SK-N-SH (cell line): ENCODE results near the gene C1orf174. TPM values are rescaled to one million over a fixed set of nuclear protein-coding genes. Genes with fewer than 3 reads are reported as not detected.

Experiments used
- CTCF ChIA-PET: fragments of 300-600, 350-600 bp; formaldehyde crosslinking; extraction: SDS; loops from one replicate; lab custom pipeline; 2021; lab: Yijun Ruan, JAX
- POLR2A ChIA-PET: fragments of 350-600 bp; sonication (Branson Sonifier 250); formaldehyde crosslinking; extraction: SDS; loops from one replicate; lab custom pipeline; 2020; ENCODE audit warnings: antibody characterized with exemption, inconsistent platforms; lab: Yijun Ruan, JAX
- DNase-seq: peaks from one replicate; pipeline ENCODE4 v3.0.0; 2012
- H2AFZ ChIP-seq: fragments of 200-600 bp; sonication (generic); 2 replicates; pipeline ENCODE4 v1.8.1; 2016; ENCODE audit warnings: antibody characterized with exemption, mild to moderate bottlenecking, low read depth
- H3F3A ChIP-seq: fragments of 200-600 bp; sonication (generic); replicated peaks from 2 replicates; pipeline ENCODE3; 2016; ENCODE audit warnings: antibody characterized with exemption, mild to moderate bottlenecking; ENCODE audit not compliant: insufficient read depth
- H3K27ac ChIP-seq, 2 experiments: fragments of 200-500 bp in 1 of 2; fragments of 200-600 bp in 1 of 2; sonication (Bioruptor generic) in 1 of 2; sonication (generic), shearing (Covaris generic) in 1 of 2; 2 replicates each; pipeline versions ENCODE4 v1.5.1 to v1.6.1; 2014 to 2016; ENCODE audit warnings: low read depth in 2 of 2, inconsistent platforms in 1 of 2, low read length in 1 of 2, mild to moderate bottlenecking in 1 of 2, mixed read lengths in 1 of 2
- H3K27me3 ChIP-seq: fragments of 200-600 bp; sonication (generic), shearing (Covaris generic); 2 replicates; pipeline ENCODE4 v1.6.1; 2016; ENCODE audit warnings: mixed run types; ENCODE audit not compliant: insufficient read depth
- H3K36me3 ChIP-seq, 2 experiments: fragments of 200-500 bp in 1 of 2; fragments of 200-600 bp in 1 of 2; sonication (Bioruptor generic) in 1 of 2; sonication (generic) in 1 of 2; replicated peaks in 1 of 2; 2 replicates each; pipeline versions ENCODE3 to v1.5.1; 2014 to 2016; ENCODE audit warnings: low read length in 1 of 2, mild to moderate bottlenecking in 1 of 2; ENCODE audit not compliant: insufficient read depth in 2 of 2, control insufficient read depth in 1 of 2
- H3K4me1 ChIP-seq, 2 experiments: fragments of 200-500 bp in 1 of 2; fragments of 200-600 bp in 1 of 2; sonication (Bioruptor generic) in 1 of 2; sonication (generic), shearing (Covaris generic) in 1 of 2; 2 replicates each; pipeline versions ENCODE4 v1.5.1 to v1.6.1; 2014 to 2016; ENCODE audit warnings: low read depth in 1 of 2, low read length in 1 of 2, mixed run types in 1 of 2; ENCODE audit not compliant: insufficient read depth in 2 of 2, control insufficient read depth in 1 of 2
- H3K4me2 ChIP-seq: fragments of 200-600 bp; sonication (generic), shearing (Covaris generic); 2 replicates; pipeline ENCODE4 v1.6.1; 2017; ENCODE audit warnings: mixed run types
- H3K4me3 ChIP-seq, 2 experiments: fragments of 200-500 bp in 1 of 2; fragments of 200-600 bp in 1 of 2; sonication (Bioruptor generic) in 1 of 2; sonication (generic), shearing (Covaris generic) in 1 of 2; 2 replicates each; pipeline versions ENCODE4 v1.5.1 to v1.8.1; 2014 to 2016; ENCODE audit warnings: low read depth in 2 of 2, inconsistent platforms in 1 of 2, low read length in 1 of 2, mild to moderate bottlenecking in 1 of 2, mixed read lengths in 1 of 2, moderate library complexity in 1 of 2
- H3K79me2 ChIP-seq: fragments of 200-600 bp; sonication (generic); 2 replicates; pipeline ENCODE4 v1.8.1; 2017; ENCODE audit warnings: mild to moderate bottlenecking; ENCODE audit not compliant: insufficient read depth
- H3K9ac ChIP-seq: fragments of 200-600 bp; sonication (generic); 2 replicates; pipeline ENCODE4 v1.6.1; 2017; ENCODE audit warnings: mixed run types
- H3K9me2 ChIP-seq: fragments of 200-600 bp; sonication (generic); 2 replicates; pipeline ENCODE4 v1.6.1; 2017; ENCODE audit warnings: mixed run types
- H3K9me3 ChIP-seq: fragments of 200-600 bp; sonication (generic); 2 replicates; pipeline ENCODE4 v1.6.1; 2017; ENCODE audit warnings: mixed run types, mild to moderate bottlenecking, moderate library complexity
- H4K20me1 ChIP-seq: fragments of 200-600 bp; sonication (generic); 2 replicates; pipeline ENCODE4 v1.6.1; 2017; ENCODE audit warnings: mild to moderate bottlenecking, mixed run types; ENCODE audit not compliant: insufficient read depth
- CHD2 ChIP-seq: fragments of 150-350 bp; IDR thresholded peaks from 2 replicates; pipeline ENCODE4 v1.6.1; 2018; ENCODE audit warnings: low read length; ENCODE audit not compliant: partially characterized antibody
- ELF1 ChIP-seq: IDR thresholded peaks from 2 replicates; pipeline ENCODE4 v1.4.0; 2012
- EP300 ChIP-seq, 2 experiments: IDR thresholded peaks; 2 replicates each; pipeline versions ENCODE4 v1.4.0 to v1.6.1; 2012; ENCODE audit warnings: borderline replicate concordance in 1 of 2, low read depth in 1 of 2, low read length in 1 of 2
- EZH2phosphoT487 ChIP-seq: fragments of 200-600 bp; sonication (generic); IDR thresholded peaks from 2 replicates; pipeline ENCODE4 v1.6.1; 2017; ENCODE audit warnings: low read depth, mixed run types, mild to moderate bottlenecking, antibody characterized with exemption, moderate library complexity, borderline replicate concordance
- FOXJ3 ChIP-seq: sonication (generic); formaldehyde crosslinking; IDR thresholded peaks from 2 replicates; pipeline ENCODE4 v1.5.1; 2020; ENCODE audit warnings: mild to moderate bottlenecking, missing genetic modification reagents
- FOXM1 ChIP-seq: IDR thresholded peaks from 2 replicates; pipeline ENCODE4 v1.4.0; 2012; ENCODE audit warnings: low read depth, mild to moderate bottlenecking
- GATA2 ChIP-seq: sonication (generic); formaldehyde crosslinking; IDR thresholded peaks from 2 replicates; pipeline ENCODE4 v1.5.0; 2020; ENCODE audit warnings: mild to moderate bottlenecking, missing genetic modification reagents
- JUND ChIP-seq: IDR thresholded peaks from 2 replicates; pipeline ENCODE4 v1.4.0; 2012
- MXI1 ChIP-seq: IDR thresholded peaks from 2 replicates; pipeline ENCODE4 v1.6.1; 2012; ENCODE audit warnings: mild to moderate bottlenecking, low read depth, low read length, improper control_type of control experiment
- POLR2AphosphoS5 ChIP-seq: IDR thresholded peaks from 2 replicates; pipeline ENCODE4 v1.6.1; 2012; ENCODE audit warnings: low read depth, low read length
- RAD21 ChIP-seq: IDR thresholded peaks from 2 replicates; pipeline ENCODE4 v1.6.1; 2012; ENCODE audit warnings: mild to moderate bottlenecking, low read length
- RCOR1 ChIP-seq: fragments of 150-350 bp; IDR thresholded peaks from 2 replicates; pipeline ENCODE4 v1.6.1; 2017; ENCODE audit warnings: antibody characterized with exemption, low read length
- RFX5 ChIP-seq: IDR thresholded peaks from 2 replicates; pipeline ENCODE4 v1.6.1; 2012; ENCODE audit warnings: mild to moderate bottlenecking, improper control_type of control experiment, low read length
- SMC3 ChIP-seq: IDR thresholded peaks from 2 replicates; pipeline ENCODE4 v1.6.1; 2012; ENCODE audit warnings: low read depth, low read length, improper control_type of control experiment
- TAF1 ChIP-seq: IDR thresholded peaks from 2 replicates; pipeline ENCODE4 v1.6.1; 2012; ENCODE audit warnings: low read depth, mild to moderate bottlenecking, low read length, moderate library complexity, borderline replicate concordance
- TCF12 ChIP-seq: IDR thresholded peaks from 2 replicates; pipeline ENCODE4 v1.4.0; 2012
- YY1 ChIP-seq: IDR thresholded peaks from 2 replicates; pipeline ENCODE4 v1.4.0; 2012; ENCODE audit warnings: low read depth, mild to moderate bottlenecking
- WGBS: methylation state at CpG from one replicate; pipeline ENCODE4 v1.1.6; 2017; ENCODE audit warnings: low lambda C conversion rate; 5-methylcytosine and 5-hydroxymethylcytosine counted together
- polyA plus RNA-seq, 3 experiments: library from polyadenylated mRNA; depleted of rRNA; stranded (reverse); fragments of >200 nt; gene quantifications; 2 replicates each; pipeline ENCODE4 v1.2.3, GENCODE V29; 2012
- TF ChIP-seq, protein P1 (sequence below): fragments of 200-600 bp; sonication (generic); IDR thresholded peaks from 2 replicates; pipeline ENCODE4 v1.6.1; 2017; ENCODE audit warnings: antibody characterized with exemption, mild to moderate bottlenecking, moderate library complexity
- TF ChIP-seq, protein P2 (sequence below): fragments of 150-350 bp; IDR thresholded peaks from 2 replicates; pipeline ENCODE4 v1.6.1; 2017; ENCODE audit warnings: antibody characterized with exemption, low read length, low read depth, borderline replicate concordance
- TF ChIP-seq, protein P3 (sequence below): IDR thresholded peaks from 2 replicates; pipeline ENCODE4; 2012
- TF ChIP-seq, protein P4 (sequence below): IDR thresholded peaks from 2 replicates; pipeline ENCODE4 v1.6.1; 2012; ENCODE audit warnings: mild to moderate bottlenecking, low read depth, low read length, moderate library complexity
- TF ChIP-seq, protein P5 (sequence below): IDR thresholded peaks from 2 replicates; pipeline ENCODE4 v1.4.0; 2012; ENCODE audit warnings: low read depth

Gene C1orf174
- polyA plus RNA-seq, 1 of the 3 experiments (the other 2 are of a cell fraction), result 21.4 TPM

DNA sequence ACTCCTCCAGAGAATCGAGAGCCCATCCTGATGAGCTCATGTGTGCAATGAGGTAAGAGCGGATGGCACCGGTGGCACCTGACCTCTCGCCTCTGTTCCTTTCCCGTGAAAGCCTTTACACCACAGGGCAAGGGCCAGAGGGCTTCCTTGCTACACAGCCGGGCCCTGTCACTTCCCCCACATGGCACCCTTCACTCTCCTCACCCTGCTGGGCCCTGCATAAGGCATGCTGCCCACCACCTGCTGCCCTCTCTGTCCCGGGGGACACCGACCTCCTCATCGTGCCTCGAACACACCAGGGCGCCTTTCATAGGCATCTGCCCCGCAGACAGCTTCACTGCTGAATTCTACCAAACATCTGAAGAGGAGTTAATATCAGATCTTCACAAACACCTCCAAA is 45.1 kb upstream of the C1orf174 start:
- WGBS, result 56% methylated on average over 9 of the region's 12 CpGs

DNA sequence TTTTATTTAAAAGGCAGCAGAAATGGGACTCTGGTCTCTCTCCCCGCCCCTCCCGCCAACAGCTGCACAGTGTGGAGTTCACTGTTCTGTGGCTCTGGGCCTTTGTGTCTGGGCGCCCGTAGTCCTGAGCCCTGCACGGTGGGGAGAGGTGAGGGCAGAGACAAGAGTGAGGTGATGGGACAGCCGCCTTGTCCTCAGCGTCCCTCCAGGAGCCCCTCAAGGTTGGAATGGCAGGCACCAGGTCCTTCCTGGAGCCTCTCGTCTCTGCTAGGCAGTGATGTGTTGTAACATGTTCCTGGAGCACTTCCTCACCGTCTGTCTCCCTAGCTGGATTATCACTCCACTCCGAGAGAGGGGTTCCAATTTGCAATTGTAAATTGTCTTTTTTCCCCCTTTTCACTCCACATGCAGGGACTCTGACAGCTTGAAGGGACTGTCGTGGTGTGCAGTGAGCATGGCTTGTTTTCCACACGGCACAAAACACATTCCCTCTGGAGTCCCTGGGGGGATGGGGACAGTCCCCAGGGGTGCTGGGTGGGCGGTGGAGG is 44.6 kb upstream of the C1orf174 start:
- H3K79me2 ChIP-seq, result no peaks in the 10 kb centered on the region
- H3K9me2 ChIP-seq, result no peaks in the 10 kb centered on the region
- no peaks in the 10 kb centered on the region; a peak in 1 of 4 replicates for H3K4me1 ChIP-seq
- H3K9me3 ChIP-seq, result no peaks in the 10 kb centered on the region
- no peak overlapping the region for H3K4me2 ChIP-seq
- H4K20me1 ChIP-seq, result no peaks in the 10 kb centered on the region
- ChIA-PET POLR2A (no interaction called here), CTCF (no interaction called here)
- H2AFZ ChIP-seq, result no peak overlapping the region
- WGBS, result 64% methylated on average over 9 of the region's 13 CpGs
- H3K27ac ChIP-seq, result no peak overlapping the region
- H3K9ac ChIP-seq, result no peak overlapping the region
- DNase-seq, result no peak
- no peaks in the 10 kb centered on the region for H3F3A ChIP-seq
- no peaks in the 10 kb centered on the region for H3K27me3 ChIP-seq
- H3K4me3 ChIP-seq, result no peak overlapping the region
- H3K36me3 ChIP-seq, result no peaks in the 10 kb centered on the region
- no peak for TF ChIP-seq FOXJ3 (CRISPR knock-in tag)
- TF ChIP-seq TCF12, result no peak
- TF ChIP-seq RAD21, result no peak
- TF ChIP-seq, protein P1, sequence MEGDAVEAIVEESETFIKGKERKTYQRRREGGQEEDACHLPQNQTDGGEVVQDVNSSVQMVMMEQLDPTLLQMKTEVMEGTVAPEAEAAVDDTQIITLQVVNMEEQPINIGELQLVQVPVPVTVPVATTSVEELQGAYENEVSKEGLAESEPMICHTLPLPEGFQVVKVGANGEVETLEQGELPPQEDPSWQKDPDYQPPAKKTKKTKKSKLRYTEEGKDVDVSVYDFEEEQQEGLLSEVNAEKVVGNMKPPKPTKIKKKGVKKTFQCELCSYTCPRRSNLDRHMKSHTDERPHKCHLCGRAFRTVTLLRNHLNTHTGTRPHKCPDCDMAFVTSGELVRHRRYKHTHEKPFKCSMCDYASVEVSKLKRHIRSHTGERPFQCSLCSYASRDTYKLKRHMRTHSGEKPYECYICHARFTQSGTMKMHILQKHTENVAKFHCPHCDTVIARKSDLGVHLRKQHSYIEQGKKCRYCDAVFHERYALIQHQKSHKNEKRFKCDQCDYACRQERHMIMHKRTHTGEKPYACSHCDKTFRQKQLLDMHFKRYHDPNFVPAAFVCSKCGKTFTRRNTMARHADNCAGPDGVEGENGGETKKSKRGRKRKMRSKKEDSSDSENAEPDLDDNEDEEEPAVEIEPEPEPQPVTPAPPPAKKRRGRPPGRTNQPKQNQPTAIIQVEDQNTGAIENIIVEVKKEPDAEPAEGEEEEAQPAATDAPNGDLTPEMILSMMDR, result no peak
- no peak for TF ChIP-seq POLR2AphosphoS5
- TF ChIP-seq, protein P2, sequence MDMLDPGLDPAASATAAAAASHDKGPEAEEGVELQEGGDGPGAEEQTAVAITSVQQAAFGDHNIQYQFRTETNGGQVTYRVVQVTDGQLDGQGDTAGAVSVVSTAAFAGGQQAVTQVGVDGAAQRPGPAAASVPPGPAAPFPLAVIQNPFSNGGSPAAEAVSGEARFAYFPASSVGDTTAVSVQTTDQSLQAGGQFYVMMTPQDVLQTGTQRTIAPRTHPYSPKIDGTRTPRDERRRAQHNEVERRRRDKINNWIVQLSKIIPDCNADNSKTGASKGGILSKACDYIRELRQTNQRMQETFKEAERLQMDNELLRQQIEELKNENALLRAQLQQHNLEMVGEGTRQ, result no peak
- TF ChIP-seq GATA2 (CRISPR knock-in tag), result no peak
- TF ChIP-seq FOXM1, result no peak
- TF ChIP-seq EZH2phosphoT487, result no peak
- no peak for TF ChIP-seq CHD2
- TF ChIP-seq, protein P3, sequence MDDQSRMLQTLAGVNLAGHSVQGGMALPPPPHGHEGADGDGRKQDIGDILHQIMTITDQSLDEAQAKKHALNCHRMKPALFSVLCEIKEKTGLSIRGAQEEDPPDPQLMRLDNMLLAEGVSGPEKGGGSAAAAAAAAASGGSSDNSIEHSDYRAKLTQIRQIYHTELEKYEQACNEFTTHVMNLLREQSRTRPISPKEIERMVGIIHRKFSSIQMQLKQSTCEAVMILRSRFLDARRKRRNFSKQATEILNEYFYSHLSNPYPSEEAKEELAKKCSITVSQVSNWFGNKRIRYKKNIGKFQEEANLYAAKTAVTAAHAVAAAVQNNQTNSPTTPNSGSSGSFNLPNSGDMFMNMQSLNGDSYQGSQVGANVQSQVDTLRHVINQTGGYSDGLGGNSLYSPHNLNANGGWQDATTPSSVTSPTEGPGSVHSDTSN, result no peak
- TF ChIP-seq ELF1, result no peak
- TF ChIP-seq JUND, result no peak
- TF ChIP-seq TAF1, result no peak

More for the DNA sequence above, 45.1 kb upstream of the C1orf174 start:
- Histone ChIP-seq H3K79me2 (no peaks in the 10 kb centered on the region), H3K27ac (no peak overlapping the region), H3F3A (no peaks in the 10 kb centered on the region), H3K27me3 (no peaks in the 10 kb centered on the region), H3K4me2 (no peak overlapping the region), H3K9me3 (no peaks in the 10 kb centered on the region), H4K20me1 (no peaks in the 10 kb centered on the region), H3K36me3 (no peaks in the 10 kb centered on the region), H3K4me3 (no peak overlapping the region), H3K4me1 (no peaks in the 10 kb centered on the region), H3K9ac (no peak overlapping the region), H3K9me2 (no peaks in the 10 kb centered on the region), H2AFZ (no peak overlapping the region)
- TF ChIP-seq YY1, result no peak
- TF ChIP-seq GATA2 (CRISPR knock-in tag), result no peak
- TF ChIP-seq, protein P4, sequence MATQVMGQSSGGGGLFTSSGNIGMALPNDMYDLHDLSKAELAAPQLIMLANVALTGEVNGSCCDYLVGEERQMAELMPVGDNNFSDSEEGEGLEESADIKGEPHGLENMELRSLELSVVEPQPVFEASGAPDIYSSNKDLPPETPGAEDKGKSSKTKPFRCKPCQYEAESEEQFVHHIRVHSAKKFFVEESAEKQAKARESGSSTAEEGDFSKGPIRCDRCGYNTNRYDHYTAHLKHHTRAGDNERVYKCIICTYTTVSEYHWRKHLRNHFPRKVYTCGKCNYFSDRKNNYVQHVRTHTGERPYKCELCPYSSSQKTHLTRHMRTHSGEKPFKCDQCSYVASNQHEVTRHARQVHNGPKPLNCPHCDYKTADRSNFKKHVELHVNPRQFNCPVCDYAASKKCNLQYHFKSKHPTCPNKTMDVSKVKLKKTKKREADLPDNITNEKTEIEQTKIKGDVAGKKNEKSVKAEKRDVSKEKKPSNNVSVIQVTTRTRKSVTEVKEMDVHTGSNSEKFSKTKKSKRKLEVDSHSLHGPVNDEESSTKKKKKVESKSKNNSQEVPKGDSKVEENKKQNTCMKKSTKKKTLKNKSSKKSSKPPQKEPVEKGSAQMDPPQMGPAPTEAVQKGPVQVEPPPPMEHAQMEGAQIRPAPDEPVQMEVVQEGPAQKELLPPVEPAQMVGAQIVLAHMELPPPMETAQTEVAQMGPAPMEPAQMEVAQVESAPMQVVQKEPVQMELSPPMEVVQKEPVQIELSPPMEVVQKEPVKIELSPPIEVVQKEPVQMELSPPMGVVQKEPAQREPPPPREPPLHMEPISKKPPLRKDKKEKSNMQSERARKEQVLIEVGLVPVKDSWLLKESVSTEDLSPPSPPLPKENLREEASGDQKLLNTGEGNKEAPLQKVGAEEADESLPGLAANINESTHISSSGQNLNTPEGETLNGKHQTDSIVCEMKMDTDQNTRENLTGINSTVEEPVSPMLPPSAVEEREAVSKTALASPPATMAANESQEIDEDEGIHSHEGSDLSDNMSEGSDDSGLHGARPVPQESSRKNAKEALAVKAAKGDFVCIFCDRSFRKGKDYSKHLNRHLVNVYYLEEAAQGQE, result no peak
- TF ChIP-seq RCOR1, result no peak
- TF ChIP-seq, protein P5, sequence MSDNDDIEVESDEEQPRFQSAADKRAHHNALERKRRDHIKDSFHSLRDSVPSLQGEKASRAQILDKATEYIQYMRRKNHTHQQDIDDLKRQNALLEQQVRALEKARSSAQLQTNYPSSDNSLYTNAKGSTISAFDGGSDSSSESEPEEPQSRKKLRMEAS, result no peak
- no peak for TF ChIP-seq RAD21
- TF ChIP-seq CHD2, result no peak
- TF ChIP-seq MXI1, result no peak
- no peak for TF ChIP-seq EP300 (IDR thresholded peaks at IDR 0.05; ENCODE audit: borderline replicate concordance in 1 of 2, low read depth in 1 of 2, low read length in 1 of 2)
- no peak for TF ChIP-seq SMC3
- no peak for TF ChIP-seq FOXJ3 (CRISPR knock-in tag)
- TF ChIP-seq FOXM1, result no peak
- TF ChIP-seq RFX5, result no peak
- TF ChIP-seq TCF12, result no peak
- CTCF ChIA-PET, result no interaction called here
- POLR2A ChIA-PET, result no interaction called here
- no peak for DNase-seq
